HCT116 (cell line): ENCODE data around the gene REPS2. TPM values are rescaled to one million over a fixed set of nuclear protein-coding genes. Genes with fewer than 3 reads are reported as not detected.

Experiments
- ATAC-seq: fragments of 200-7000 bp; cut with Tn5 transposase; 2 replicates; pipeline ENCODE4 v1.9.1; 2020; ENCODE audit warnings: mild to moderate bottlenecking, moderate library complexity
- BruUV-seq: library from RNA; stranded (reverse); fragments of 400-500 nt; replicated peaks from 2 replicates; lab custom pipeline; 2021; lab: Mats Ljungman, UMichigan
- CTCF ChIA-PET: fragments of 300-600 bp; sonication (Branson Sonifier 250); formaldehyde crosslinking; loops from one replicate; lab custom pipeline; 2021; ENCODE audit warnings: antibody characterized with exemption; lab: Charles Lee
- POLR2A ChIA-PET: fragments of 300-600, 350-600 bp; sonication (Branson Sonifier 250); formaldehyde crosslinking; loops from one replicate; lab custom pipeline; 2021; ENCODE audit warnings: antibody characterized with exemption; lab: Charles Lee
- RAD21 ChIA-PET, 2 experiments: fragments of 300-600 bp; sonication (Branson Sonifier 250); formaldehyde crosslinking; loops; one replicate each; lab custom pipeline; 2023; ENCODE audit warnings: low total read pairs in 2 of 2; ENCODE audit not compliant: uncharacterized antibody in 2 of 2, unreplicated experiment in 2 of 2, low non-redundant PET in 1 of 2; lab: Charles Lee
- DNase-seq: peaks from one replicate; pipeline ENCODE4 v3.0.0-alpha.2; 2010; ENCODE audit warnings: low read depth, low spot score
- H2AFZ ChIP-seq: fragments of 200-600 bp; shearing (Covaris generic), sonication (generic); 2 replicates; pipeline ENCODE4 v1.6.1; 2017; ENCODE audit warnings: low read depth, mixed run types, mixed read lengths, antibody characterized with exemption, low read length; ENCODE audit not compliant: poor library complexity, severe bottlenecking
- H3K27ac ChIP-seq: 2 replicates; pipeline ENCODE4 v1.5.1; 2012; ENCODE audit warnings: low read depth, low read length
- H3K27me3 ChIP-seq: fragments of 200-600 bp; sonication (generic); 2 replicates; pipeline ENCODE4 v1.6.1; 2016; ENCODE audit warnings: mixed run types, low read length, mixed read lengths; ENCODE audit not compliant: insufficient read depth
- H3K36me3 ChIP-seq, 2 experiments: fragments of 200-500 bp in 1 of 2; fragments of 200-600 bp in 1 of 2; sonication (Bioruptor generic) in 1 of 2; sonication (generic) in 1 of 2; 2 replicates each; pipeline versions ENCODE4 v1.5.1 to v1.6.1; 2014 to 2016; ENCODE audit warnings: low read length in 2 of 2, inconsistent platforms in 1 of 2, mixed read lengths in 1 of 2, mixed run types in 1 of 2; ENCODE audit not compliant: insufficient read depth in 2 of 2, control insufficient read depth in 1 of 2
- H3K4me1 ChIP-seq, 2 experiments: fragments of 200-600 bp in 1 of 2; sonication (generic) in 1 of 2; 2 replicates each; pipeline versions ENCODE4 v1.5.1 to v1.6.1; 2012 to 2017; ENCODE audit warnings: low read length in 2 of 2, inconsistent platforms in 1 of 2, mild to moderate bottlenecking in 1 of 2, mixed read lengths in 1 of 2, mixed run types in 1 of 2, moderate library complexity in 1 of 2; ENCODE audit not compliant: insufficient read depth in 2 of 2, control insufficient read depth in 1 of 2
- H3K4me2 ChIP-seq: fragments of 200-600 bp; sonication (generic); 2 replicates; pipeline ENCODE4 v1.6.1; 2017; ENCODE audit warnings: mixed run types, low read length, mixed read lengths
- H3K4me3 ChIP-seq, 2 experiments: fragments of 200-600 bp in 1 of 2; sonication (generic) in 1 of 2; replicated peaks in 1 of 2; 2 replicates each; pipeline ENCODE4 v1.5.1; 2011 to 2016; ENCODE audit warnings: low read length in 2 of 2, control low read depth in 1 of 2, low read depth in 1 of 2, mild to moderate bottlenecking in 1 of 2, mixed read lengths in 1 of 2, mixed run types in 1 of 2
- H3K79me2 ChIP-seq: fragments of 200-600 bp; sonication (generic); 2 replicates; pipeline ENCODE4 v1.6.1; 2017; ENCODE audit warnings: mild to moderate bottlenecking, mixed run types, low read length, moderate library complexity, mixed read lengths; ENCODE audit not compliant: insufficient read depth
- H3K9ac ChIP-seq: fragments of 200-600 bp; sonication (generic); 2 replicates; pipeline ENCODE4 v1.6.1; 2016; ENCODE audit warnings: low read length, mixed read lengths
- H3K9me2 ChIP-seq: fragments of 200-600 bp; sonication (generic), shearing (Covaris generic); 2 replicates; pipeline ENCODE4 v1.6.1; 2017; ENCODE audit warnings: mixed run types, mild to moderate bottlenecking, moderate library complexity; ENCODE audit not compliant: insufficient read depth
- H3K9me3 ChIP-seq, 2 experiments: fragments of 200-500 bp in 1 of 2; fragments of 200-600 bp in 1 of 2; sonication (Bioruptor generic) in 1 of 2; sonication (generic) in 1 of 2; 2 replicates each; pipeline ENCODE4 v1.6.1; 2014 to 2017; ENCODE audit warnings: low read length in 2 of 2, mixed read lengths in 2 of 2, inconsistent platforms in 1 of 2, low read depth in 1 of 2, mild to moderate bottlenecking in 1 of 2, mixed run types in 1 of 2, moderate library complexity in 1 of 2; ENCODE audit not compliant: control insufficient read depth in 1 of 2, insufficient read depth in 1 of 2
- H4K20me1 ChIP-seq: fragments of 200-600 bp; sonication (generic), shearing (Covaris generic); 2 replicates; pipeline ENCODE4 v1.6.1; 2017; ENCODE audit warnings: mixed run types, mild to moderate bottlenecking, moderate library complexity; ENCODE audit not compliant: insufficient read depth
- ATF3 ChIP-seq: IDR thresholded peaks from 2 replicates; pipeline ENCODE4 v1.6.1; 2012
- ELF1 ChIP-seq: IDR thresholded peaks from 2 replicates; pipeline ENCODE4 v1.6.1; 2012; ENCODE audit warnings: low read depth, borderline replicate concordance
- EZH2 ChIP-seq: fragments of 200-600 bp; sonication (generic); IDR thresholded peaks from 2 replicates; pipeline ENCODE4 v1.6.1; 2017; ENCODE audit warnings: antibody characterized with exemption, mixed run types
- POLR2A ChIP-seq: IDR thresholded peaks from 2 replicates; pipeline ENCODE4 v1.7.0; 2011; ENCODE audit warnings: borderline replicate concordance; ENCODE audit not compliant: insufficient read depth, insufficient read length; ENCODE audit errors: extremely low read depth
- POLR2AphosphoS5 ChIP-seq: IDR thresholded peaks from 2 replicates; pipeline ENCODE4 v1.6.1; 2011; ENCODE audit warnings: mild to moderate bottlenecking, low read depth, low read length, moderate library complexity
- RAD21 ChIP-seq: IDR thresholded peaks from 2 replicates; pipeline ENCODE4 v1.6.1; 2012; ENCODE audit warnings: low read depth, mild to moderate bottlenecking
- REST ChIP-seq: IDR thresholded peaks from 2 replicates; pipeline ENCODE4 v1.6.1; 2012; ENCODE audit warnings: low read depth
- SP1 ChIP-seq: IDR thresholded peaks from 2 replicates; pipeline ENCODE4 v1.6.1; 2012; ENCODE audit warnings: low read depth
- SRF ChIP-seq: IDR thresholded peaks from 2 replicates; pipeline ENCODE4 v1.6.1; 2012; ENCODE audit warnings: low read depth
- TCF7L2 ChIP-seq: IDR thresholded peaks from 2 replicates; pipeline ENCODE4 v1.7.0; 2011; ENCODE audit warnings: borderline replicate concordance, inconsistent platforms; ENCODE audit not compliant: insufficient read depth, insufficient read length; ENCODE audit errors: extremely low read depth
- ZNF274 ChIP-seq: fragments of 200-500 bp; sonication (Bioruptor generic); IDR thresholded peaks from 2 replicates; pipeline ENCODE4 v1.6.1; 2014; ENCODE audit warnings: mild to moderate bottlenecking, low read depth, low read length, inconsistent platforms
- intact Hi-C: fragments of 100-400 bp; cut with micrococcal nuclease; formaldehyde crosslinking; loops from 2 replicates; pipeline ENCODE4 v1.10.0; 2022
- total RNA-seq: library from RNA; stranded (reverse); gene quantifications from one replicate; pipeline ENCODE4 v1.2.1, GENCODE V29; 2021; ENCODE audit not compliant: unreplicated experiment

The REPS2 gene
- total RNA-seq, 1 experiment from 2014 or later: 4.5 TPM

- ChIA-PET RAD21 (no interaction called here), CTCF (no interaction called here), POLR2A (no interaction called here)
- H2AFZ ChIP-seq: no peak overlapping the region
- H3K4me3 ChIP-seq: no peak overlapping the region
- no peaks in the 10 kb centered on the region for H3K27me3 ChIP-seq
- H3K79me2 ChIP-seq: no peaks in the 10 kb centered on the region
- no peaks in the 10 kb centered on the region for H4K20me1 ChIP-seq
- no peak for ATAC-seq
- no peaks in the 10 kb centered on the region for H3K36me3 ChIP-seq
- DNase-seq: no peak
- no peak overlapping the region for H3K4me2 ChIP-seq
- no TSS peak for BruUV-seq
- no peak overlapping the region for H3K9ac ChIP-seq
- no peaks in the 10 kb centered on the region for H3K9me3 ChIP-seq
- TF ChIP-seq POLR2A: no peak
- no peak for TF ChIP-seq POLR2AphosphoS5
- TF ChIP-seq RAD21: no peak
- no peak for TF ChIP-seq SP1
- no peak for TF ChIP-seq EZH2
- TF ChIP-seq ZNF274: no peak
- no peak for TF ChIP-seq ELF1
- no peak for TF ChIP-seq REST
- TF ChIP-seq TCF7L2: no peak
- no peak for TF ChIP-seq ATF3
- no peak for TF ChIP-seq SRF
- no peaks in the 10 kb centered on the region for H3K9me2 ChIP-seq
- intact Hi-C loops: no loop called here
- H3K4me1 ChIP-seq: no peaks in the 10 kb centered on the region
- no peak overlapping the region for H3K27ac ChIP-seq
Observed at GRCh38 chrX:17174671-17175070, 228.2 kb downstream of the REPS2 start.
